T-helper 1 cell treated with Interleukin-12 subunit alpha and Interleukin-12 subunit beta and Interleukin-4 antibody, amounts not matched to agents 30 ng/mL and 1 ng/mL, for 36 hours (primary cell): Measurements from ENCODE around the gene NCEH1. TPM values are rescaled to one million over a fixed set of nuclear protein-coding genes. Genes with fewer than 3 reads are reported as not detected.
"Not testable (repeated sequence)": the region's sequence is repeated elsewhere in the genome, so short reads cannot be mapped to it uniquely, and the experiment has no call there.

ENCODE experiments used
- intact Hi-C: fragments of 100-400 bp; cut with micrococcal nuclease; formaldehyde crosslinking; loops from one replicate; pipeline ENCODE4 v1.15.1; 2024
- total RNA-seq: library from RNA; stranded (reverse); gene quantifications from 2 replicates; pipeline ENCODE4 v1.2.3, GENCODE V29; 2022

NCEH1 gene
- 8.8 and 10.8 TPM in 2 replicates for total RNA-seq

GRCh38 chr3:172710664-172711453, at the start of gene NCEH1:
Gene NCEH1, minus strand, starts transcription at chr3:172711067. Its CDS starts 83 bp downstream, at chr3:172710984.
- intact Hi-C loops = loop anchor here (1.0 to 2.0 kb wide), 4 partner anchors 18 to 604 kb away; partner anchors contain the start of gene ECT2

GRCh38 chr3:172760416-172760815, 49.5 kb upstream of the NCEH1 start:
- intact Hi-C loops = not testable (repeated sequence)

- intact Hi-C loops = loop anchor here (5.0 kb wide), 1 partner anchor 1496 kb away; no protein-coding TSS in a partner anchor
Measured at GRCh38 chr3:172753125-172753524, 42.3 kb upstream of the NCEH1 start.

- intact Hi-C loops = loop anchor here (5.0 kb wide), 1 partner anchor 1495 kb away; no protein-coding TSS in a partner anchor
Measured at GRCh38 chr3:172752651-172753050, 41.8 kb upstream of the NCEH1 start.

- intact Hi-C loops = loop anchor here (1.0 to 5.0 kb wide), 6 partner anchors 8 to 1494 kb away; partner anchors contain the start of gene TNFSF10
Measured at GRCh38 chr3:172751175-172751704, 40.4 kb upstream of the NCEH1 start.

DNA sequence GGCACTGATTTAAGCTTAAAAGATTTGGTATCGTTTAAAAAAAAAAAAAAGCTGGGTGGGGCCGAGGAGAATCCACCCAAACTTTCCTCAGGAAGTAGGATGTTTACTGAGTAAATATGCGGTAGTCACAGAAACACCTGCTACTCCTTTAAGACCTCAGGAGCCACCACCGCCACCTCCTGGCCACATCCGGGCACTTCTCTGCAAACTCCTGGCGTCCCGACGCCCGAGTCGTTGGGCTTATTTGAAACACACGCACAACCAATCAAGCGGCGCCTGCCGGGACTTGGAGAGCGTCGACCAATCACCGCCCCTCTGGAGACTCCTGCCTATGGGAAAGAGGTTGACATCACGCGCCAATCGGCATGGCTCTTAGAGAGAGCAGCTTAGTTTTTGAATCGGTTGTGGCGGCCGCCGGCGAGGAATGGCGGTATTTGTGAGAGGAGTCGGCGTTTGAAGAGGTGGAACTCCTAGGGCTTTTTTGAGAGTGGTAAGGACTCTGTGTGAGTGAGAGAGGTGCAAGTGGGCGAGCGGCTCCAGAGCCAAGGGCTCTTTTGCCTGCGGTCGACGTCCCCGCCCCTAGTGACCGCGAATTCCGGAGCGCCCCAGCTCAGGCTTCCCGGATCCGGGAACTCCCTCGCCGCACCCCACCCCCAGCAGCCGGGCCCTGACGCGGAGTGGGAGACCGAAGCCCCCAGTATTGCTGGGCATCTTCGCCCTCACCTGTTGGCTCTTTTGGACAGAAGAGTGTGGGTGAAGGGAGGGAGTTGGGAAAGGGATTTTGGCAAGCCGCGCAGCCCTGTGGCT, 39.7 kb upstream of the NCEH1 start, which contains the start of gene ECT2:
TSS of gene ECT2 (plus strand) at position 359 of the 807 bp plus-strand sequence. CDS start 3,805 bp downstream, outside the sequence.
- intact Hi-C loops = loop anchor here (1.0 to 5.0 kb wide), 15 partner anchors 9 to 1880 kb away; partner anchors contain the start of genes EIF5A2, FNDC3B, NCEH1 and RPL22L1

GRCh38 chr3:172750069-172750367, 39.2 kb upstream of the NCEH1 start:
- intact Hi-C loops = loop anchor here (1.0 to 5.0 kb wide), 14 partner anchors 39 to 1880 kb away; partner anchors contain the start of genes EIF5A2, FNDC3B, NCEH1 and RPL22L1

- intact Hi-C loops = no loop called here
Measured at GRCh38 chr3:172749230-172749965, 38.5 kb upstream of the NCEH1 start.

GRCh38 chr3:172746475-172746874, 35.6 kb upstream of the NCEH1 start:
- intact Hi-C loops = no loop called here

- intact Hi-C loops = no loop called here
Measured at GRCh38 chr3:172739462-172739861, 28.6 kb upstream of the NCEH1 start.

GRCh38 chr3:172735014-172735413, 24.1 kb upstream of the NCEH1 start:
- intact Hi-C loops = no loop called here

DNA sequence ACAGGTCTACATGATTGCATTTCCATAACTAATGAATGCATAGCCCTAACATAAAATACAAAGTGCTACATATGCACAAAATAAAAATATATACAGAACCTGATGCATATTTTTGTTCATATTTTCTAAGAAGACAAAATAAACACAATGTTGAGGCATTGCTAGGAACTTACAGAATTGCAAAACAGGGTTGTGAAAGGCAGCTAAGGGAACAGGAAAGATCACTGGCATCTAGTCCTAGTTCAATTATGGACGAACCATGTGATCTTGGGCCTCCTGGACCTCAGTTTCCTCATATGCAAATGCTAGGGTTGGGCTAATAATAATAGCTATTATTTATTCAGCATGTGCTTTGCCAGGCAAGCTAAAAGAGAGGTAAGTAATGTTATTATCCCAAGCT, 15.5 kb upstream of the NCEH1 start:
- intact Hi-C loops = no loop called here

DNA sequence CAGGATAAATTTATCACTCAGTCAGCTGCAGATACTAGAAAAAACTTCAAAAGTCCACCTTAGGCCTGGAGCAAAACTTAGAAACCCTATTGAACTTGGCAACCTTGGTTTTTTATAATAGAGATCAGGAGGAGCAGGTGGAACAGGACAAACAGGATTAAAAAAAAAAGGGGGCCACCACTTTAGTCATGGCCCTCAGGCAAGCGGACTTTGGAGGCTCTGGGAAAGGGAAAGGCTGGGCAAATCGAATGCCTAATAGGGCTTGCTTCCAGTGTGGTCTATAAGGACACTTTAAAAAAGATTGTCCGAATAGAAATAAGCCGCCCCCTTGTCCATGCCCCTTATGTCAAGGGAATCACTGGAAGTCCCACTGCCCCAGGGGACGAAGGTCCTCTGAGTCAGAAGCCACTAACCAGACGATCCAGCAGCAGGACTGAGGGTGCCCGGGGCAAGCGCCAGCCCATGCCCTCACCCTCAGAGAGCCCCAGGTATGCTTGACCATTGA, 11.7 kb upstream of the NCEH1 start:
- intact Hi-C loops = not testable (repeated sequence)

GRCh38 chr3:172717493-172718088, 6.7 kb upstream of the NCEH1 start:
- intact Hi-C loops = no loop called here

- intact Hi-C loops = no loop called here
Measured at GRCh38 chr3:172716476-172716875, 5.6 kb upstream of the NCEH1 start.

GRCh38 chr3:172713316-172713715, 2.4 kb upstream of the NCEH1 start:
- intact Hi-C loops = no loop called here

- intact Hi-C loops = loop anchor here (1.0 to 2.0 kb wide), 4 partner anchors 19 to 605 kb away; partner anchors contain the start of gene ECT2
Measured at GRCh38 chr3:172711454-172711795, 558 bp upstream of the NCEH1 start.

DNA sequence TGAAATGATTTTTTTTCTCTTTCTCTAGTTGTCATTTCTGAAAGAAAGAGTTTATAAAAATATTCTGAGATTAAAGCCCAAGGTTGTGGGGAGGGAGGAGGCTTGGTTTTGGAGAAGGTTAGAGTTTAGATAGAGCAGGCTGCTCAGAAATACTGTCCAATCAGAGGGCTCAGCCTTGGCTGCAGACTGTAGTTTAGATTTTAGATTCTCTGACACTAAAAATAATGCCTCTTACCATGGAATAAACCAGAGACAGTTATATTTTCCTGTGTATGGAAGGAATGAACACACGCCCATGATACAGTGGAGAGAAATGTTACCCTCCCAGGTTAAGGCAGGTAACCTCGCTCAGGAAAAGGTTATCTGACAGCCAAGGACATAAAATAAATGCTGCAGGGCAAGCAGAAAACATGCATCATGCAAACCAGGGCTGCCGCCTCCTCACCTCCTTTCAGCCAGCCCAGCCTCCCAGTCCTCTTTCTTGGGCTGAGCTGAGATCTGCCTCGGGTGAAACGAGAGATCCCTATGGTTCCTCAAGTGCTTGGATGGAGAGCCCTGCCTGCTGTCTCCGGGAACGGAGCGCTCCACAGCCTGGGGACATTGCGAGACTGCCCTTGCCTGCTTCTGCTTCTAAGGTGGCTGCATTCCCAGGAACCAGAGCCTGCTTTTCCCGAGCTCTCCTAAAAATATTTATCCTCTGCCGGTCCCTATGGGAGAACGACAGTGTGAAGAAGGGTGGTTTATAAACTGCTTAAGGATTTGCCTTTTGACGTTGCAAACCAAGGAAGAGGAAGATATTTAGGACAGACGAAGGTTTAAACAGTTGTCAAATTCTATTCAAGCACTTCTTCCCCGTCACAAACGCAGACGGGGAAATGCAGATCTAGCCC, 848 bp downstream of the NCEH1 start:
- intact Hi-C loops = loop anchor here (2.0 kb wide), 2 partner anchors 17 to 603 kb away; no protein-coding TSS in a partner anchor
